H9 (cell line): ENCODE measurements around the gene SLC25A22. TPM values are rescaled to one million over a fixed set of nuclear protein-coding genes. Genes with fewer than 3 reads are reported as not detected.

Experiments used
- DNase-seq: peaks from one replicate; pipeline ENCODE4 v3.0.0-alpha.2; 2017
- H2AFZ ChIP-seq: one replicate; pipeline ENCODE4 v1.6.1; 2013; ENCODE audit warnings: mild to moderate bottlenecking, low read length, control low read depth, moderate library complexity
- H2AK5ac ChIP-seq: 2 replicates; pipeline ENCODE4 v1.6.1; 2013; ENCODE audit warnings: low read length, control low read depth, mixed read lengths; ENCODE audit not compliant: insufficient read length
- H2BK120ac ChIP-seq: one replicate; pipeline ENCODE4 v1.6.1; 2013; ENCODE audit warnings: low read depth, mild to moderate bottlenecking, low read length, control low read depth, inconsistent platforms; ENCODE audit not compliant: poor library complexity, severe bottlenecking
- H2BK12ac ChIP-seq: 2 replicates; pipeline ENCODE4 v1.6.1; 2013; ENCODE audit warnings: low read length, control low read depth, mixed read lengths, low read depth; ENCODE audit not compliant: insufficient read length
- H2BK15ac ChIP-seq: 2 replicates; pipeline ENCODE4 v1.6.1; 2013; ENCODE audit warnings: low read depth, low read length, control low read depth
- H2BK20ac ChIP-seq: one replicate; pipeline ENCODE4 v1.6.1; 2013; ENCODE audit warnings: low read depth, mild to moderate bottlenecking, low read length, control low read depth, inconsistent platforms; ENCODE audit not compliant: poor library complexity, severe bottlenecking
- H2BK5ac ChIP-seq: 2 replicates; pipeline ENCODE4 v1.6.1; 2013; ENCODE audit warnings: low read length, control low read depth, mixed read lengths; ENCODE audit not compliant: insufficient read length
- H3K14ac ChIP-seq: 2 replicates; pipeline ENCODE4 v1.6.1; 2013; ENCODE audit warnings: low read length, control low read depth; ENCODE audit not compliant: insufficient read depth
- H3K18ac ChIP-seq: 2 replicates; pipeline ENCODE4 v1.6.1; 2013; ENCODE audit warnings: low read depth, mild to moderate bottlenecking, mixed read lengths, low read length, control low read depth; ENCODE audit not compliant: insufficient read length
- H3K23ac ChIP-seq: 2 replicates; pipeline ENCODE4 v1.6.1; 2013; ENCODE audit warnings: low read length, control low read depth, mixed read lengths, low read depth; ENCODE audit not compliant: insufficient read length
- H3K23me2 ChIP-seq: 2 replicates; pipeline ENCODE4 v1.6.1; 2013; ENCODE audit warnings: low read depth, mild to moderate bottlenecking, mixed read lengths, low read length, control low read depth; ENCODE audit not compliant: insufficient read length, poor library complexity, severe bottlenecking
- H3K27ac ChIP-seq: 2 replicates; pipeline ENCODE4 v1.5.1; 2013; ENCODE audit warnings: low read length, control low read depth, mixed read lengths, low read depth; ENCODE audit not compliant: insufficient read length
- H3K27me3 ChIP-seq: 2 replicates; pipeline ENCODE4 v1.6.1; 2013; ENCODE audit warnings: low read length, control low read depth, inconsistent platforms; ENCODE audit not compliant: insufficient read depth
- H3K4ac ChIP-seq: 2 replicates; pipeline ENCODE4 v1.6.1; 2013; ENCODE audit warnings: low read depth, mild to moderate bottlenecking, control low read depth, inconsistent platforms, low read length, moderate library complexity
- H3K4me1 ChIP-seq: 2 replicates; pipeline ENCODE4 v1.6.1; 2013; ENCODE audit warnings: low read length, control low read depth, inconsistent platforms; ENCODE audit not compliant: insufficient read depth
- H3K4me2 ChIP-seq: 2 replicates; pipeline ENCODE4 v1.6.1; 2013; ENCODE audit warnings: low read length, control low read depth, mixed read lengths; ENCODE audit not compliant: insufficient read length, insufficient read depth
- H3K56ac ChIP-seq: 2 replicates; pipeline ENCODE4 v1.6.1; 2013; ENCODE audit warnings: low read depth, mild to moderate bottlenecking, mixed read lengths, low read length, control low read depth; ENCODE audit not compliant: insufficient read length
- H3K79me1 ChIP-seq: 2 replicates; pipeline ENCODE4 v1.6.1; 2013; ENCODE audit warnings: low read depth, mild to moderate bottlenecking, moderate library complexity, low read length, control low read depth, inconsistent platforms; ENCODE audit not compliant: insufficient read depth, poor library complexity, severe bottlenecking
- H3K79me2 ChIP-seq: 2 replicates; pipeline ENCODE4 v1.6.1; 2013; ENCODE audit warnings: low read length, control low read depth, inconsistent platforms; ENCODE audit not compliant: insufficient read depth
- H3K9ac ChIP-seq: 2 replicates; pipeline ENCODE4 v1.6.1; 2013; ENCODE audit warnings: low read length, control low read depth, mixed read lengths; ENCODE audit not compliant: insufficient read length; ENCODE audit errors: extremely low read depth
- H3K9me3 ChIP-seq: one replicate; pipeline ENCODE4 v1.6.1; 2013; ENCODE audit warnings: low read depth, low read length, inconsistent platforms; ENCODE audit not compliant: control insufficient read depth
- H3T11ph ChIP-seq: one replicate; pipeline ENCODE4 v1.6.1; 2013; ENCODE audit warnings: mild to moderate bottlenecking, low read length, control low read depth, inconsistent platforms
- H4K20me1 ChIP-seq: one replicate; pipeline ENCODE4 v1.6.1; 2013; ENCODE audit not compliant: control insufficient read depth, insufficient read length, insufficient read depth
- H4K5ac ChIP-seq: 2 replicates; pipeline ENCODE4 v1.6.1; 2013; ENCODE audit warnings: low read depth, mild to moderate bottlenecking, mixed read lengths, low read length, control low read depth; ENCODE audit not compliant: insufficient read length
- H4K8ac ChIP-seq: replicated peaks from 2 replicates; pipeline ENCODE4 v1.6.1; 2013; ENCODE audit warnings: low read length, control low read depth, mixed read lengths, low read depth; ENCODE audit not compliant: insufficient read length
- H4K91ac ChIP-seq: 2 replicates; pipeline ENCODE4 v1.6.1; 2013; ENCODE audit warnings: low read depth, mild to moderate bottlenecking, moderate library complexity, mixed read lengths, low read length, control low read depth; ENCODE audit not compliant: insufficient read length
- H3K27ac Mint-ChIP-seq, 3 experiments: 2 replicates in 2 of 3; 3 replicates in 1 of 3; pipeline ENCODE4 v1.8.0; 2020 to 2021; ENCODE audit warnings: mixed read lengths in 3 of 3, mild to moderate bottlenecking in 1 of 3, moderate library complexity in 1 of 3
- H3K27me3 Mint-ChIP-seq: 2 replicates; pipeline ENCODE4 v1.8.0; 2021; ENCODE audit warnings: low read depth, mild to moderate bottlenecking, moderate library complexity, mixed read lengths
- H3K36me3 Mint-ChIP-seq, 3 experiments: 2 replicates in 2 of 3; 3 replicates in 1 of 3; pipeline ENCODE4 v1.8.0; 2020 to 2021; ENCODE audit warnings: low read depth in 3 of 3, mixed read lengths in 3 of 3; ENCODE audit not compliant: insufficient read depth in 1 of 3
- H3K4me1 Mint-ChIP-seq, 2 experiments: 2 replicates each; pipeline ENCODE4 v1.8.0; 2020; ENCODE audit warnings: mixed read lengths in 2 of 2
- H3K4me3 Mint-ChIP-seq, 2 experiments: 2 replicates in 1 of 2; 3 replicates in 1 of 2; pipeline ENCODE4 v1.8.0; 2020 to 2021; ENCODE audit warnings: mild to moderate bottlenecking in 2 of 2, mixed read lengths in 2 of 2, moderate library complexity in 1 of 2
- H3K9me3 Mint-ChIP-seq, 2 experiments: 2 replicates in 1 of 2; 3 replicates in 1 of 2; pipeline ENCODE4 v1.8.0; 2020; ENCODE audit warnings: mild to moderate bottlenecking in 2 of 2, mixed read lengths in 2 of 2, moderate library complexity in 1 of 2
- CTCF ChIP-seq: fragments of 200-600 bp; sonication (generic); conservative IDR thresholded peaks from 3 replicates; pipeline ENCODE4 v1.8.0; 2021; ENCODE audit warnings: antibody characterized with exemption, mild to moderate bottlenecking
- WGBS: extraction: QIAGEN DNeasy Blood & Tissue Kit; methylation state at CpG from one replicate; pipeline ENCODE4 v1.1.7; 2013; ENCODE audit warnings: missing lambda C conversion rate, low lambda C conversion rate, mixed read lengths; ENCODE audit not compliant: insufficient read length; ENCODE audit errors: extremely low coverage; 5-methylcytosine and 5-hydroxymethylcytosine counted together
- total RNA-seq: library from RNA; stranded (reverse); gene quantifications from 2 replicates; pipeline ENCODE4 v1.2.1, GENCODE V29; 2021

SLC25A22 gene
- total RNA-seq, 1 experiment from 2014 or later = 51.9 TPM

GRCh38 chr11:846496-847098 lies 48.5 kb upstream of the SLC25A22 start:
- no peak overlapping the region for H3K18ac ChIP-seq
- no peak overlapping the region for H4K91ac ChIP-seq
- H3K23me2 ChIP-seq = peaks cover 24% of the 10 kb centered on the region
- peaks cover 11 to 32% of the 10 kb centered on the region in 2 experiments for H3K4me1 Mint-ChIP-seq
- H4K20me1 ChIP-seq = peaks cover 6% of the 10 kb centered on the region
- no peaks in the 10 kb centered on the region for H3K9me3 Mint-ChIP-seq
- no peak overlapping the region for H2BK15ac ChIP-seq
- no CpG with 5 or more reads among the region's 11 CpGs for WGBS
- H3K23ac ChIP-seq = no peak overlapping the region
- H2BK12ac ChIP-seq = no peak overlapping the region
- no peak overlapping the region for H3K56ac ChIP-seq
- no peak for DNase-seq
- H2BK120ac ChIP-seq = no peak overlapping the region
- no peak for TF ChIP-seq CTCF
- no peaks in the 10 kb centered on the region for H3K9me3 ChIP-seq
- H3K36me3 Mint-ChIP-seq = no peaks in the 10 kb centered on the region
- H3K14ac ChIP-seq = no peak overlapping the region; the same call in 1 of the 2 replicates
- no peak overlapping the region for H3T11ph ChIP-seq
- peaks cover 2% of the 10 kb centered on the region for H3K79me1 ChIP-seq
- H3K79me2 ChIP-seq = no peaks in the 10 kb centered on the region; the same call in 1 of the 2 replicates
- H3K27me3 Mint-ChIP-seq = peaks cover 7% of the 10 kb centered on the region
- H2BK20ac ChIP-seq = no peak overlapping the region
- H2AFZ ChIP-seq = no peak overlapping the region
- no peak overlapping the region for H3K9ac ChIP-seq
- peaks cover 2% of the 10 kb centered on the region; the same call in 1 of the 2 replicates for H3K4me1 ChIP-seq
- H3K27ac Mint-ChIP-seq = peak overlapping the region in 1 of 3 experiments; percentile 59; a peak in 1 of 7 replicates
- H2AK5ac ChIP-seq = no peak overlapping the region
- no peak overlapping the region for H3K4me2 ChIP-seq
- no peak overlapping the region for H3K27ac ChIP-seq
- peak overlapping the region in 1 of 2 experiments; percentile 35; a peak in 2 of 5 replicates for H3K4me3 Mint-ChIP-seq
- H2BK5ac ChIP-seq = no peak overlapping the region
- no peak overlapping the region for H3K4ac ChIP-seq
- H4K8ac ChIP-seq = no peak overlapping the region
- H3K27me3 ChIP-seq = no peaks in the 10 kb centered on the region; the same call in 1 of the 2 replicates
- no peak overlapping the region for H4K5ac ChIP-seq
